HepG2 (cell line): ENCODE data around the gene IL5RA. TPM values are rescaled to one million over a fixed set of nuclear protein-coding genes. Genes with fewer than 3 reads are reported as not detected.

ENCODE experiments used
- ATAC-seq: fragments of 200-7000 bp; cut with Tn5 transposase; 3 replicates; pipeline ENCODE4 v1.9.1; 2020; ENCODE audit warnings: mild to moderate bottlenecking, moderate library complexity
- BruUV-seq: library from RNA; stranded (reverse); fragments of 400-500 nt; replicated peaks from 2 replicates; lab custom pipeline; 2021; lab: Mats Ljungman, UMichigan
- CTCF ChIA-PET: fragments of 300-600 bp; formaldehyde crosslinking; extraction: SDS; loops from one replicate; lab custom pipeline; 2021; ENCODE audit warnings: low total read pairs, inconsistent platforms, low intra/inter-chr PET ratio; lab: Yijun Ruan, JAX
- POLR2A ChIA-PET: fragments of 350-600 bp; sonication (Branson Sonifier 250); formaldehyde crosslinking; loops from one replicate; lab custom pipeline; 2020; ENCODE audit warnings: antibody characterized with exemption, inconsistent platforms; lab: Yijun Ruan, JAX
- DNase-seq: peaks from one replicate; pipeline ENCODE4 v3.0.0-alpha.2; 2015; ENCODE audit warnings: low spot score
- FAIRE-seq: peaks from 3 replicates; lab custom pipeline; 2011; peaks lifted over from hg19 to GRCh38; lab: Jason Lieb, UNC
- H2AFZ ChIP-seq: one replicate; pipeline ENCODE4 v1.6.1; 2011; ENCODE audit warnings: low read length, inconsistent platforms
- H3K27ac ChIP-seq: fragments of 300-600 bp; 3 replicates; pipeline ENCODE4 v1.8.0; 2011; ENCODE audit warnings: mixed run types, mild to moderate bottlenecking, mixed read lengths, low read length, inconsistent platforms; ENCODE audit not compliant: insufficient read depth; ENCODE audit errors: extremely low read length
- H3K27me3 ChIP-seq, 2 experiments: fragments of 200-600 bp in 1 of 2; 2 replicates in 1 of 2; 3 replicates in 1 of 2; pipeline versions ENCODE4 v1.6.0 to v1.8.0; 2011; ENCODE audit warnings: low read length in 2 of 2, mild to moderate bottlenecking in 2 of 2, moderate library complexity in 2 of 2, inconsistent platforms in 1 of 2; ENCODE audit not compliant: insufficient read depth in 2 of 2, control insufficient read depth in 1 of 2
- H3K36me3 ChIP-seq, 2 experiments: fragments of 200-600 bp in 1 of 2; replicated peaks in 1 of 2; 2 replicates in 1 of 2; 3 replicates in 1 of 2; pipeline versions ENCODE4 v1.5.1 to v1.8.0; 2011; ENCODE audit warnings: low read length in 2 of 2, inconsistent platforms in 1 of 2; ENCODE audit not compliant: insufficient read depth in 2 of 2, control insufficient read depth in 1 of 2
- H3K4me1 ChIP-seq: 2 replicates; pipeline ENCODE4 v1.5.1; 2012; ENCODE audit warnings: low read length, inconsistent platforms; ENCODE audit not compliant: insufficient read depth
- H3K4me2 ChIP-seq: 2 replicates; pipeline ENCODE4 v1.6.0; 2011; ENCODE audit warnings: low read depth, low read length, inconsistent platforms
- H3K4me3 ChIP-seq, 3 experiments: fragments of 200-600 bp in 1 of 3; sonication (generic), shearing (Covaris generic) in 1 of 3; replicated peaks in 1 of 3; 2 replicates each; pipeline ENCODE4 v1.5.1; 2011 to 2016; ENCODE audit warnings: low read length in 3 of 3, inconsistent platforms in 2 of 3, low read depth in 2 of 3, mild to moderate bottlenecking in 2 of 3, control low read depth in 1 of 3, mixed read lengths in 1 of 3; ENCODE audit not compliant: insufficient read depth in 1 of 3
- H3K79me2 ChIP-seq: one replicate; pipeline ENCODE4 v1.6.1; 2011; ENCODE audit warnings: low read length, inconsistent platforms; ENCODE audit not compliant: insufficient read depth
- H3K9ac ChIP-seq: 2 replicates; pipeline ENCODE4 v1.6.0; 2011; ENCODE audit warnings: mild to moderate bottlenecking, low read depth, low read length, inconsistent platforms; ENCODE audit not compliant: insufficient read depth
- H3K9me3 ChIP-seq: 2 replicates; pipeline ENCODE4 v1.5.1; 2012; ENCODE audit warnings: mild to moderate bottlenecking, low read length
- H4K20me1 ChIP-seq: 2 replicates; pipeline ENCODE4 v1.6.0; 2011; ENCODE audit warnings: inconsistent platforms, mild to moderate bottlenecking, low read length, moderate library complexity; ENCODE audit not compliant: insufficient read depth
- ADNP ChIP-seq: sonication (generic); formaldehyde crosslinking; IDR thresholded peaks from 2 replicates; pipeline ENCODE4 v1.4.0; 2020; ENCODE audit warnings: missing genetic modification reagents
- SP140L ChIP-seq: sonication (generic); formaldehyde crosslinking; IDR thresholded peaks from 2 replicates; pipeline ENCODE4 v1.4.0; 2020; ENCODE audit warnings: missing genetic modification reagents, borderline replicate concordance
- ZC3H13 ChIP-seq: sonication (generic); formaldehyde crosslinking; IDR thresholded peaks from 2 replicates; pipeline ENCODE4 v1.8.1; 2023; ENCODE audit warnings: mild to moderate bottlenecking, missing genetic modification reagents, moderate library complexity
- ZNF232 ChIP-seq: sonication (generic); formaldehyde crosslinking; IDR thresholded peaks from 2 replicates; pipeline ENCODE4 v1.4.0; 2020; ENCODE audit warnings: missing genetic modification reagents, borderline replicate concordance
- ZNF510 ChIP-seq: sonication (generic); formaldehyde crosslinking; IDR thresholded peaks from 2 replicates; pipeline ENCODE4 v1.4.0; 2020; ENCODE audit warnings: low read depth, mild to moderate bottlenecking, missing genetic modification reagents
- WGBS: methylation state at CpG from one replicate; pipeline ENCODE4 v1.1.6; 2017; ENCODE audit warnings: low lambda C conversion rate; 5-methylcytosine and 5-hydroxymethylcytosine counted together
- in situ Hi-C: cut with HindIII; loops from 2 replicates; pipeline ENCODE4 v1.10.0; 2017; ENCODE audit warnings: low pct_unique_long_range_greater_than_20kb; ENCODE audit not compliant: extremely low pct_ligation_motif_present
- intact Hi-C: fragments of 100-400 bp; cut with micrococcal nuclease; formaldehyde crosslinking; loops from one replicate; pipeline ENCODE4 v1.10.0; 2022; ENCODE audit not compliant: unreplicated experiment
- polyA plus RNA-seq, 8 experiments: library from polyadenylated mRNA; depleted of rRNA in 3 of 8; stranded (reverse) in 7 of 8; unstranded in 1 of 8; fragments of >200 nt; fragmentation: Illumina TruSeq in 4 of 8; extraction: Trizol in 4 of 8; gene quantifications; 2 replicates each; pipeline versions ENCODE4 v1.2.1 to v1.2.3, GENCODE V29; 2011 to 2016; ENCODE audit warnings: low read depth in 4 of 8, missing spikeins in 1 of 8, mixed read lengths in 1 of 8; ENCODE audit not compliant: insufficient read depth in 1 of 8
- total RNA-seq, 5 experiments: library from RNA; depleted of rRNA; stranded (reverse); fragments of >200 nt; fragmentation: Illumina TruSeq; extraction: Trizol; gene quantifications; 2 replicates each; pipeline ENCODE4 v1.2.3, GENCODE V29; 2016; ENCODE audit warnings: low read depth in 1 of 5

The IL5RA gene
- total and polyA plus RNA-seq, 2 of the 13 experiments (the other 11 are each of a cell fraction or from before 2014, with no cell fraction given), result not detected

DNA sequence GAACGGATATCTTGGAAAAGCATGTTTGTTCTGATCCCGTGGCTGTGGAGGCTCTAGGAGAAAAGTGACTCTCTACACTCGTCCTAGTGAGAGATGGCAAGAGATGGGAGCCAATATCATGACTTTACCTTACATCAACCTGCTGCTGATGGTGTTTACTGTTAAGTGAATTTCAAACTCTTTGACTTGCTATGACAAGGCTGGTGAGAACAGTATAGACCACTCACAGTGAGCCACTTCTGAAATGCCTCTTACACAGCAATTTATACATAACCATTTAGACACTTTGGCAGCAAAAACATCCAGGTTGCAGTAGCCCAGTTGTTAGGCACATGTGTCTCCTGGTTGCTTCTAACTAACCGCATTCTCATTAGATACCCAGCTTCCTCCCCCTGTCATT, 43.3 kb downstream of the IL5RA start:
- intact Hi-C loops (no loop called here), in situ Hi-C loops (no loop called here)
- ChIA-PET POLR2A (no interaction called here), CTCF (no interaction called here)
- H3K9me3 ChIP-seq, result no peaks in the 10 kb centered on the region
- H3K4me2 ChIP-seq, result no peak overlapping the region
- H3K36me3 ChIP-seq, result no peaks in the 10 kb centered on the region
- no TSS peak for BruUV-seq
- H3K27me3 ChIP-seq, result peaks cover 0 to 21% of the 10 kb centered on the region in 2 experiments; a peak in 2 of 5 replicates
- H3K79me2 ChIP-seq, result no peaks in the 10 kb centered on the region
- FAIRE-seq (no peak), ATAC-seq (no peak), DNase-seq (no peak)
- no peak for TF ChIP-seq SP140L (CRISPR knock-in tag)
- WGBS, result 2% methylated on average over 4 of the region's 4 CpGs
- H3K4me1 ChIP-seq, result no peaks in the 10 kb centered on the region
- no peak overlapping the region for H3K27ac ChIP-seq
- H4K20me1 ChIP-seq, result no peaks in the 10 kb centered on the region
- no peak overlapping the region for H3K9ac ChIP-seq
- H3K4me3 ChIP-seq, result no peak overlapping the region
- no peak overlapping the region for H2AFZ ChIP-seq

DNA sequence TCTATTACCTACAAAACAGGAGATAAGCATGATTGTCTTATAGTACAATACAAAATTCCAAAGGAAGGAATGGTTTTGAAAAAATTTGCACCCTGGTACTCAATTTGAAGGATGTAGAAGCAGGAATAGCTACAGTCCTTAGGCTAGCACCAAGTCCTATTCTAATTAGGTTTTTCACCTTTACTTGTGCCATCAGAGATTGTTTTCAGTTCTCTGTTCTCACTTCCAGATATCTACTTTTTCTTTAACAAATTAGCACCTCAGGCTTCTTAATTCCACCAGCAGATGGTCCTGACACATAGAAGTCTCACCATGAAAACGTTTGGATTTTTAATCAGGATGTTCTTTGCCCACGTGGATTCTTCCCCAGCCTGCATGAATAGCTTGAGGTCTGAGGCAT, 43.8 kb downstream of the IL5RA start:
- TF ChIP-seq ADNP (no peak), ZNF232 (CRISPR knock-in tag) (no peak), ZNF510 (CRISPR knock-in tag) (no peak), ZC3H13 (CRISPR knock-in tag) (no peak)
- Histone ChIP-seq H3K79me2 (no peaks in the 10 kb centered on the region), H3K36me3 (no peaks in the 10 kb centered on the region), H3K27me3 (peaks cover 0 to 21% of the 10 kb centered on the region in 2 experiments; a peak in 2 of 5 replicates), H3K27ac (no peak overlapping the region), H3K4me3 (no peak overlapping the region), H3K4me2 (no peak overlapping the region), H3K9ac (no peak overlapping the region), H4K20me1 (no peaks in the 10 kb centered on the region), H3K4me1 (no peaks in the 10 kb centered on the region), H2AFZ (no peak overlapping the region), H3K9me3 (no peaks in the 10 kb centered on the region)
- POLR2A ChIA-PET, result no interaction called here
- in situ Hi-C loops, result no loop called here
- FAIRE-seq (no peak), DNase-seq (no peak), ATAC-seq (no peak)
- 0% methylated on average over 2 of the region's 2 CpGs for WGBS
- CTCF ChIA-PET, result no interaction called here
- no TSS peak for BruUV-seq
- intact Hi-C loops, result no loop called here
